GM19468 (cell line): ENCODE measurements around the gene ROMO1.
A peak's percentile ranks its signal among the peaks of the same experiment; 100 is the strongest.

ENCODE experiments used
- ATAC-seq: cut with Tn5 transposase; IDR thresholded peaks from one replicate; pipeline ENCODE4 v1.9.1; 2021; ENCODE audit warnings: mild to moderate bottlenecking, moderate library complexity, moderate number of reproducible peaks; ENCODE audit not compliant: unreplicated experiment; ENCODE audit errors: extremely low read depth

Gene ROMO1

GRCh38 chr20:35729283-35729807 is 30.1 kb downstream of the ROMO1 start:
- ATAC-seq: no peak

- ATAC-seq: no peak
Measured at GRCh38 chr20:35729836-35730582, 30.8 kb downstream of the ROMO1 start.

- ATAC-seq: no peak
Measured at GRCh38 chr20:35730583-35731468, 31.6 kb downstream of the ROMO1 start.

DNA sequence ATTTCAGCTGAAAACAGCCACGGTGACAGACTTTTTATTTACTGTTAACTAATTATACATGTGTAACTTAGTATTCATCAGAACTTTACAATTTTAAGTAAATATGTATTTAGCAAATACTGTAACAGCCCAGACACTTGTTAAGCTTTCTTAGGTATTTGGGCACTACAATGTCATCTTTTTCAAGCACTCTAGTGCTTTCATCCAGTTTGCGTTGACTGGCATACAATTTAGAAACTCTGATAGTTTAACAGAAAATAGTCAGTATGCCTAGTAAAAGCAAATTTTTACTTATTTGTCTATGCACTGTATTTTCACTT is 32.2 kb downstream of the ROMO1 start:
- ATAC-seq: no peak

- no peak for ATAC-seq
Measured at GRCh38 chr20:35731862-35732643, 32.8 kb downstream of the ROMO1 start.

- ATAC-seq: no peak
Measured at GRCh38 chr20:35732644-35732982, 33.4 kb downstream of the ROMO1 start.

GRCh38 chr20:35734374-35734773 is 35.2 kb downstream of the ROMO1 start:
- ATAC-seq: no peak

DNA sequence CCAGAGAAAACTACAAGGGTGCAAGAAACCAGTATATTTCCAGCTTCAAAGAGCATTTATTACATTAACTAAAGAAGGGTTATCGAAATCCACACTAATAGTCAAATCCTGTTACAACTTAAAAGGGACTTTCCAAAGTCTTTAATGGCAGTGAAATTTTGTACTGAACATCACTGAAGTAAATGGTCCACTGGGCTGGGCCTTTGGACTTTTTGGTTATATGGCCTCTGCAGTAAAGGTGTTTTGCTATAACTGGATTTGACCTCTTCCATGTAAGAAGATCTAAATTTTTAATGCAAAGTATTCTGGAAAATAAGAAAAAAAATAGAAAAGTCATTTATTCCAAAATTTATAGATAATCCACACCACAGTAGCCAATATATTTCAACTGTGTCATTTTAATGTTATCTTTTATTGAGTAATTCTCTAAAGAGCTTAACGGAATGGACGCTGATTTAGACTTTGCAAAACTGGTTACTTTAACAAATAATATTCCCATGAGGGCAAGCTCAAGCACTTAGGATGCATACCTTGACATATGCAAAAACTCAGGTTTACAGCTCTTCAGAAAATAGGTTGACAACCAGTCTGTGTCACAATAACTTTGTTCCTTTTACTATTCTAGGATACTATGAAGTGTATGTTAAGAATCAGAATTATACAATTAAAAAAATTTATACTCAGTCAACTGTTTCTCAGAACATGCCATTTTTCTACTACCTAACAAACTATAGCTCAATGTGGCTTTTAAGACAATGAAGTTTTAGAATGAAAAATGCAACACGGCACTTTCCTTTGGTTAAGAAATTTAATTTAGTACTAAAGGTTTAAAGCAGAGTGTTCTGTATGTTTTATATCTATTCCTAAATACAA is 35.8 kb downstream of the ROMO1 start:
- no peak for ATAC-seq

GRCh38 chr20:35735826-35736470 is 36.7 kb downstream of the ROMO1 start:
- no peak for ATAC-seq

DNA sequence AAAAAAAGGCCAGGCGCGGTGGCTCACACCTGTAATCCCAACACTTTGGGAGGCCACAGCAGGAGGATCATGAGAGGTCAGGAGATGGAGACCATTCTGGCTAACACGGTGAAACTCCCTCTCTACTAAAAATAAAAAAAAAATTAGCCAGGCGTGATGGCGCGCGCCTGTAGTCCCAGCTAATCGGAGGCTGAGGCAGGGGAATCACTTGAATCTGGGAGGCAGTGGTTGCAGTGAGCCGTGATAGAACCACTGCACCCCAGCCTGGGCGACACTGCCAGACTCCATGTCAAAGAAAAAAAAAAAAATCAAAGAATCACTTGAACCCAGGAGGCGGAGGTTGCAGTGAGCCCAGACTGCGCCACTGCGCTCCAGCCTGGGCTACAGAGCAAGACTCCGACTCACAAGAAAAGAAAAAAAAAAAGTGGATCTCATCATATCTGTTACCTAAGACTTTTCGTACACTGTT is 38.7 kb downstream of the ROMO1 start:
- no peak for ATAC-seq

DNA sequence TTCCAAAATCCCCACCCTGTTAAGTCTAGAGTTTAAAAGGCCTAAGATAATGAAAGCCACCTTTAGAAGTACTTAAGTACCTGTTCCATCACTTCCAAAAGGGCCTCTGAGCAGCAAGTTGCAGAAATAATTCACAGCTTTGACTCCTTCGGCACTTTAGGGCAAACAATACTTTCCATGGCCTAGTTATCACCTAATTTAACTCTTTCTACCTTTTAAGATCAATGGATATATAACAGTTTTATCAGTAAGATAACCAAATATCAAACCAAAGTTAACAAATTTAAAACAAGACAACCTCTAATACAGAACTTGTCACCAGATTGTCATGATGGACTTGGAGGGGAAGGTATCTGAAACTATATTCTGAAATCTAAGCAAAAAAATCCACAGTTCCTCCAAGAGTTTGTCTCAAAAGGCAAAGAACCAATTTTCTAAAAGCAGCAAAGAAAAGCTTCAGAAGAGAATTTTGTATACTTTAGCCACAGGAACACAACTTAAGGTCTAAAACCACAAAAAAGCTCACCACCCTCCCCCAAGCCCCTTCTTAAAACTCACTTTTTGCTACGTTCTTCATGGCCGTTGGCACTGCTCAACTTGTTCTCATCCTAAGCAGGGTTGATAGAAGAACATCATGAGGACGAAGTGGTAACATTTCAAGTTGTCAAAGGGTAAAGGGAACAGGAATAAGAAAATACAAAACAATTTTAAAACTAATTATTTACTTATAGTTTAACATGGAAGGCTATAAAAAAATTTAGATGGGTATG is 39.4 kb downstream of the ROMO1 start:
- no peak for ATAC-seq

- ATAC-seq: no peak
Measured at GRCh38 chr20:35739294-35740163, 40.3 kb downstream of the ROMO1 start.

DNA sequence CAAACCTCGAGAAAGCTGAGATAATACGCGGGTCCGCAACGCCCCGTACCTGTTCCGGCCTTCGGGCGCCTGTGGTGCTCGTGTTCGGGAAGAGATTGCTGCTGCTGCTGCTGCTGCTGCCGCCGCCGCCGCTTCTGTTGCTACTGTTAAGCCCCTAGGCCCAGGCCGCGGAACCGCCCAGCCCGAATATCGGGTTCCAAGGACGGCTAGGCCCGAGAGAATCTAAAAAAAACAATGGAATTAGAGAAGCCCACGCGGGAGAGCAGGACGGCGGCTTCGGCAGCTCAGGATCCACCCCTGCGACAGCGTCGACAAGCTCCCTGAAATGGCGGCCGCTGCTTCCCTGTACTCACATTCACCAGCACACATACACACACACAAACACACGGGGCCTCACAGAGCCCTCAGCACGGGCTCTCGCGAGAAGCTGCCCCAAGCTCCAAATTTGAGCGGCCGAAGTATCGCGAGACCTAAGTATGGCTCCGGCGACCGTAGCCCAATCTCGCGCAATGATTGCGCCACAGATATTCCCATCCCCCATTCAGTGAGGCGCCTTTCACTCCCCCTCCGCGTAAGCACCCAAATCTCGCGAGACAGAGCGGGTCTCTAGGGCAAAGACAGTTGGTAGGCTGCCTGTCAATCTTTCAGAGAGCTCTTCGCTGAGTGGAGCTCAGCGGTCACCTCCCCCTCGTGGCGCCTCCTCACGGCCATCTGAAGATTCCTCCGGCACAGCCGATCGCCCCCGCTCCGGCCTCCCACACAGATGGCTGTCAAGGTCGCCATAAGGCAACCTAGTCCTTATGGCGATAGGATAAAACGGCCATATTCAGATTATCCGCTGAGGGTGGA is 42.9 kb downstream of the ROMO1 start, which contains the start of gene RBM39:
RBM39 (minus strand) TSS at position 369 of the 849 bp plus-strand sequence. CDS start 1,386 bp downstream, outside the sequence.
- peak; percentile 81 for ATAC-seq

DNA sequence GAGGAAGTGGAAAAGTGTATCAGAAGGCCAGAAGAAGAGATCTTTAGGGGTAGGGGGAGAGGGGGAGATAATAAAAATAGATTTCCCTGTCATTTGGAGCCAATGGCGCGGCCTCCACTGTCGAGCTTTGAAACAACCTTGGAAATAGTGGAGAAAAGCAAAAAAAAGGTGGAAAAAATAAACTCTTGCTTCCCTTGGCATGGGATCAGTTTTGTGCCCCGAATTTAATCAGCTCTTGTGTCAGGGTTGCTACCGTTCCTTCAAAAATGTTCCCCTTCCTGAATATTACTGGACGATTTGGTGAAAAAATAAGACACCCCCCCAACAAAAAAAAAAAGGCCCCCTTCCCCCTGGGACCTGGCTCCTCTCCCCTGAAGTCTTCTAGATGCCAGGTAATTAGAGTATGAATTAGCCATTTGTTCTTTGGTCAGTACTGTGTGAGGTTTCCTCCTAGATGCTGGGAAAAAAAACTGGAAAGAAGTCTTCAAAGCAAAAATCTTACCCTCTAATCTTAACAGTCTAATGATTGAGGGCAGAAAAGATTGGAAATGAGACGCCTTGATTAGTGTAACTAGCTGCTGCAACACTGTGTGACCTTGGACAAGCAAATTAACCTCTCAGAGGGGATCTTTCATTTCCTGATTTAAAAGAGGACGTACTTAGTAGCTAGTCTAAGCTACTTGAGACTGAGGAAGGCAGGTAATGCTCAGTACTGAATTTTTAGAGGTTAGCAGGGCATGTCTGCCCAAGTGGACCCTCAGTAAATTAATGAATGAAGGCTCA is 43.7 kb downstream of the ROMO1 start:
- ATAC-seq: no peak

DNA sequence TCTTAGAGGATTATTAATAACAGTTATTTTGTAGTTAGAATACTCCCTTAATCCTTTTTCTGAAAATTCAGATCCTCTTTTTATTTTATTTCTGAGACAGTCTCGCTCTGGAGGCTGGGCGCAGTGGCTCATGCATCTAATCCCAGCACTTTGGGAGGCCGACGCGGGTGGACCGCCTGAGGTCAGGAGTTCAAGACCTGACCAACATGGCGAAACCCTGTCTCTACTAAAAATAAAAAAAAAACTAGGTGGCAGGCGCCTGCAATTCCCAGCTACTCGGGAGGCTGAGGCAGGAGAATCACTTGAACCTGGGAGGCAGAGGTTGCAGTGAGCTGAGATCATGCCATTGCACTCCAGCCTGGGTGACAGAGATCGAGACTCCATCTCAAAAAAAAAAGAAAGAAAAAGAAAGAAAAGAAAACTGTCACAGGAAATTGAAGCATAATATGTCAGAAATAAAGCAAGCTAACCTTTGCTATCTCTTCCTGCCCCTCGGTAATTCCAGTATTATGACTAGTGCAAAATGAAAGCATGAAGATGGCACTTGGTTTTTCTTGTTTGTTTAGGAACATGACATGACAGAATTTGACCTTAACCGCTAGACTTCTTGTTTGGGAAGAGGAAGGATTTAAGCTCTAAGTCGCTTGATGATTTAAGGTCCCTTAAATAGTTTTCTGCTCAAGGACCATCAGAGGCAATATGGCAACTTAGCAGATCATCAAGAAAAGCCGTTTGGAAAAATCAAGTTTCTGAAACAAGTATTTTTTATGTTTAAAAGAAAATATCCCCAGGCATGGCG is 44.7 kb downstream of the ROMO1 start:
- no peak for ATAC-seq
